Body of pancreas (tissue), 4 donors: ENCODE measurements around the gene FOXO3. TPM values are rescaled to one million over a fixed set of nuclear protein-coding genes. Genes with fewer than 3 reads are reported as not detected.
A peak's percentile ranks its signal among the peaks of the same experiment; 100 is the strongest.

Experiments
- ATAC-seq: fragments of 150-250 bp; one replicate; pipeline ENCODE4 v1.9.1; 2016
- DNase-seq, 4 donors: peaks; one replicate each; pipeline ENCODE4 v3.0.0-alpha.2; 2019
- H3K27ac ChIP-seq, 4 donors: fragments of 200-600 bp; sonication (generic); 1 replicate in 3 of 4; 2 replicates in 1 of 4; pipeline versions ENCODE4 v1.5.1 to v1.6.1; 2016 to 2019; ENCODE audit warnings: mild to moderate bottlenecking in 1 of 4, mixed read lengths in 1 of 4, moderate library complexity in 1 of 4
- H3K27me3 ChIP-seq, 2 donors: fragments of 200-600 bp; sonication (generic); one replicate each; pipeline ENCODE4 v1.6.0; 2016; ENCODE audit warnings: mild to moderate bottlenecking in 1 of 2
- H3K36me3 ChIP-seq, 2 donors: fragments of 200-600 bp; sonication (generic); replicated peaks in 1 of 2; 2 replicates each; pipeline ENCODE4 v1.5.1; 2016; ENCODE audit warnings: low read depth in 2 of 2; ENCODE audit not compliant: insufficient read depth in 1 of 2
- H3K4me1 ChIP-seq: fragments of 200-600 bp; sonication (generic); one replicate; pipeline ENCODE4 v1.6.0; 2016
- H3K4me3 ChIP-seq, 2 donors: fragments of 200-600 bp; sonication (generic); 1 replicate in 1 of 2; 2 replicates in 1 of 2; pipeline ENCODE4 v1.5.1; 2016 to 2019
- H3K9me3 ChIP-seq, 3 donors: fragments of 200-600 bp; sonication (generic); 1 replicate in 2 of 3; 2 replicates in 1 of 3; pipeline ENCODE4 v1.5.1; 2016
- CTCF ChIP-seq, 7 experiments: fragments of 450-650 bp in 4 of 7; fragments of 200-600 bp in 3 of 7; sonication (generic) in 3 of 7; IDR thresholded peaks; one replicate each; pipeline ENCODE4 v1.5.1; 2016 to 2019; ENCODE audit warnings: antibody characterized with exemption in 7 of 7
- POLR2A ChIP-seq, 3 donors: fragments of 450-650 bp; IDR thresholded peaks; one replicate each; pipeline ENCODE4 v1.6.1; 2016; ENCODE audit warnings: antibody characterized with exemption in 3 of 3, mild to moderate bottlenecking in 2 of 3
- WGBS, 2 donors: methylation state at CpG; one replicate each; pipeline ENCODE4 v1.1.5; 2017; 5-methylcytosine and 5-hydroxymethylcytosine counted together
- intact Hi-C: fragments of 100-400 bp; cut with DNase I; formaldehyde crosslinking; loops from one replicate; pipeline ENCODE4 v1.15.1; 2023
- total RNA-seq, 2 donors: library from RNA; depleted of rRNA; stranded (reverse); fragments of >200 nt; gene quantifications; one replicate each; pipeline ENCODE4 v1.1.0, GENCODE V29; 2016

The FOXO3 gene
- total RNA-seq, 2 donors from 2014 or later: 62.8 to 69.5 TPM

- intact Hi-C loops: no loop called here
- no peak for ATAC-seq
- Histone ChIP-seq H3K9me3 (no peaks in the 10 kb centered on the region), H3K27ac (no peak overlapping the region), H3K27me3 (no peaks in the 10 kb centered on the region), H3K4me3 (no peak overlapping the region), H3K36me3 (no peaks in the 10 kb centered on the region), H3K4me1 (no peaks in the 10 kb centered on the region)
- WGBS, 2 donors: 61 to 65% methylated on average over 3 of the region's 3 CpGs
- DNase-seq: no peak
- TF ChIP-seq CTCF (IDR thresholded peaks at IDR 0.05): no peak
- TF ChIP-seq POLR2A (IDR thresholded peaks at IDR 0.05): no peak
Observed at GRCh38 chr6:108550256-108550655, 10.5 kb upstream of the FOXO3 start.

GRCh38 chr6:108555399-108556052 lies 5.2 kb upstream of the FOXO3 start:
- DNase-seq: no peak
- no peak overlapping the region for H3K27ac ChIP-seq
- 85 to 91% methylated on average over 7 of the region's 7 CpGs for WGBS, 2 donors
- H3K4me3 ChIP-seq: no peak overlapping the region
- peaks cover 8% of the 10 kb centered on the region for H3K4me1 ChIP-seq
- no peaks in the 10 kb centered on the region for H3K9me3 ChIP-seq
- no peak for TF ChIP-seq CTCF (IDR thresholded peaks at IDR 0.05)
- no peak for TF ChIP-seq POLR2A (IDR thresholded peaks at IDR 0.05)
- H3K36me3 ChIP-seq: no peaks in the 10 kb centered on the region
- ATAC-seq: no peak
- no peaks in the 10 kb centered on the region for H3K27me3 ChIP-seq
- intact Hi-C loops: no loop called here

GRCh38 chr6:108556250-108556649 lies 4.5 kb upstream of the FOXO3 start:
- H3K36me3 ChIP-seq: no peaks in the 10 kb centered on the region
- TF ChIP-seq POLR2A (IDR thresholded peaks at IDR 0.05): no peak
- no peak for TF ChIP-seq CTCF (IDR thresholded peaks at IDR 0.05)
- 90 to 97% methylated on average over 5 of the region's 5 CpGs for WGBS, 2 donors
- peaks cover 8% of the 10 kb centered on the region for H3K4me1 ChIP-seq
- DNase-seq (no peak), ATAC-seq (no peak)
- intact Hi-C loops: no loop called here
- no peaks in the 10 kb centered on the region for H3K27me3 ChIP-seq
- H3K9me3 ChIP-seq: no peaks in the 10 kb centered on the region
- no peak overlapping the region for H3K4me3 ChIP-seq
- H3K27ac ChIP-seq: no peak overlapping the region

- WGBS, 2 donors: 50% methylated on average over 16 of the region's 16 CpGs
Observed at GRCh38 chr6:108556866-108557493, 3.7 kb upstream of the FOXO3 start.

More at GRCh38 chr6:108556866-108557493, 3.7 kb upstream of the FOXO3 start:
- TF ChIP-seq CTCF (IDR thresholded peaks at IDR 0.05): no peak
- TF ChIP-seq POLR2A (IDR thresholded peaks at IDR 0.05): peak in 1 of 3 donors; percentile 14
- no peaks in the 10 kb centered on the region for H3K27me3 ChIP-seq
- peak overlapping the region; percentile 97 to 99 (median 99) for H3K27ac ChIP-seq
- peaks cover 8% of the 10 kb centered on the region for H3K4me1 ChIP-seq
- H3K4me3 ChIP-seq: peak overlapping the region; percentile 13 to 47
- DNase-seq (no peak), ATAC-seq (no peak)
- intact Hi-C loops: no loop called here
- H3K9me3 ChIP-seq: no peaks in the 10 kb centered on the region
- H3K36me3 ChIP-seq: no peaks in the 10 kb centered on the region
